Activated T-cell treated with anti-CD3 and anti-CD28 coated beads, Interleukin-2, amount 50 U/mL, for 24 hours (primary cell): ENCODE results near the gene AGRN.
"Not testable (repeated sequence)": the region's sequence is repeated elsewhere in the genome, so short reads cannot be mapped to it uniquely, and the experiment has no call there.

Experiments
- DNase-seq: peaks from one replicate; pipeline ENCODE4 v3.0.0-alpha.2; 2020
- H3K27ac Mint-ChIP-seq: 2 replicates; pipeline ENCODE4 v1.8.0; 2020; ENCODE audit warnings: mild to moderate bottlenecking, mixed read lengths
- H3K27me3 Mint-ChIP-seq: 2 replicates; pipeline ENCODE4 v1.8.0; 2020; ENCODE audit warnings: mixed read lengths
- H3K36me3 Mint-ChIP-seq: 2 replicates; pipeline ENCODE4 v1.8.0; 2020; ENCODE audit warnings: low read depth, mixed read lengths
- H3K4me1 Mint-ChIP-seq: 2 replicates; pipeline ENCODE4 v1.8.0; 2020; ENCODE audit warnings: low read depth, mixed read lengths
- H3K4me3 Mint-ChIP-seq: 2 replicates; pipeline ENCODE4 v1.8.0; 2020; ENCODE audit warnings: mild to moderate bottlenecking, moderate library complexity, mixed read lengths
- H3K9me3 Mint-ChIP-seq: 2 replicates; pipeline ENCODE4 v1.8.0; 2020; ENCODE audit warnings: mixed read lengths

AGRN gene

GRCh38 chr1:1020000-1020404 is at the start of gene AGRN:
AGRN (plus strand) TSS chr1:1020120; CDS start chr1:1020173, 53 bp downstream.
- no peaks in the 10 kb centered on the region for H3K36me3 Mint-ChIP-seq
- H3K27me3 Mint-ChIP-seq, result peaks cover 11% of the 10 kb centered on the region
- no peak within 1 kb of the TSS for H3K27ac Mint-ChIP-seq
- peak within 1 kb of the TSS; percentile 73 for H3K4me3 Mint-ChIP-seq
- H3K4me1 Mint-ChIP-seq, result peaks cover 9% of the 10 kb centered on the region
- peak; percentile 72 for DNase-seq
- no peaks in the 10 kb centered on the region for H3K9me3 Mint-ChIP-seq

GRCh38 chr1:970242-970972 is 49.5 kb upstream of the AGRN start:
- peaks cover 5% of the 10 kb centered on the region for H3K36me3 Mint-ChIP-seq
- DNase-seq, result no peak
- peaks cover 3% of the 10 kb centered on the region for H3K9me3 Mint-ChIP-seq
- peaks cover 32% of the 10 kb centered on the region for H3K27me3 Mint-ChIP-seq
- no peak overlapping the region for H3K27ac Mint-ChIP-seq
- no peak overlapping the region for H3K4me3 Mint-ChIP-seq
- H3K4me1 Mint-ChIP-seq, result peaks cover 14% of the 10 kb centered on the region

DNA sequence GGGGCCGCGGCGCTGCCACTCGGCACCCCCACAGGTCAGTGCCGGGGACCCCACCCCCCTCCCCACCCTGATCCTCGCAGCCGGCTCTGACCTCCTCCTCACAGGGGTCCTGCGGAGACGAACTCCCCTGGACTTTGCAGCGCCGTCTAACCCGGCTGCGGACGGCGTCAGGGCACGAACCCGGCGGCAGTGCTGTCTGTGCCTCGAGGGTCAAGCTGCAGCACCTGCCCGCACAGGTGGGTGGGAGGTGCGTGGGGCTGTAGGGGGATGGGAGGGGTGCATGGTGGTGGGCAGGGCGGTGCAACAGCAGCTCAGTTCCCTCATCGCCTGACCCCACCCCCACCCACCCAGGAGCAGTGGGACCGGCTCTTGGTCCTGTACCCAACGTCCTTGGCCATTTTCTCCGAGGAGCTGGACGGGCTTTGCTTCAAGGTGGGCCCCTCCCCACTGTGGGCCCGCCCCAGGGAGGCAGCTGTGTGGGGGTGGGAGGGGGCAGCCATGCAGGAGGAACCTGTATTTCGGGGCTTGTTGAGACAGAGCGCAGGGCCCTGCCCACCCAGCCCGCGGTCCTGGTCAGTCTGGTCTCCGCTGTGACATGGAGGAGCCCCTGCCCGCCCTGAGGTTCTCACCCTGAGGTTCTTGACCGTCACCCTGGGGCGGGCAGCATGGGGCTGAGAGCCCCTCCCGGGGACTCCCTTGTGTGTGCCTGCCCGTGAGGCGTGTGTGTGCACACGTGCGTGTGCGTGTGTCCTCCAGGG is 48.8 kb upstream of the AGRN start:
- H3K27ac Mint-ChIP-seq, result no peak overlapping the region
- peaks cover 37% of the 10 kb centered on the region for H3K27me3 Mint-ChIP-seq
- no peaks in the 10 kb centered on the region for H3K36me3 Mint-ChIP-seq
- H3K4me1 Mint-ChIP-seq, result peaks cover 9% of the 10 kb centered on the region
- H3K9me3 Mint-ChIP-seq, result peaks cover 3% of the 10 kb centered on the region
- no peak overlapping the region for H3K4me3 Mint-ChIP-seq
- no peak for DNase-seq

DNA sequence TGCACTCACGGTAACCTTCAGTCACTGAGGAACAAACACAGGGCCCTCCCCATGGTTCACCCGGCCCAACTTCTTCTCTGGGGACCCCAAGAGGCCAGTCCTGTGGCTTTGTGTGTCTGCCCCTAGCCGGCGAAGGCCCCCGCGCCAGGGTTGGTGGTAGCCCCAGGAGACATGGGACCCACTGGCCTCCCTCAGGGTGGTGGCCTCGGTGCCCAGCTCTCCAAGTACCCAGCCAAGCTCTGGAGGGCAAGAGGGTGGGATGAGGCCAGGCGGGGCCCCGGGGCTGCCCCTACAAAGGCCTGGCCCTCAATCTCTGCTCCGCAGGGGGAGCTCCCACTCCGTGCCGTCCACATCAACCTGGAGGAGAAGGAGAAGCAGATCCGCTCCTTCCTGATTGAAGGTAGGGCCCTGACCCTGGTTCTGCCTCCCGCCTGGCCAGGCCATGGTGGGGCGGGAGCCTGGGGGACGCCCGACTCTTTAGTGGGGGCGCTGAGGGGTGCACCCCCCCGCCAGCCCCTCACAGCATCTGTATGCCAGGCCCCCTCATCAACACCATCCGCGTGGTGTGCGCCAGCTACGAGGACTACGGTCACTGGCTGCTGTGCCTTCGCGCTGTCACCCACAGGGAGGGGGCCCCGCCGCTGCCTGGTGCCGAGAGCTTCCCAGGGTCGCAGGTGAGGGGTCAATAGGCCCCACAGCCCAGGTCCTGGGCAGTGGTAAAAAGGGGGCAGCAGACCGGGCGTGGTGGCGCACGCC is 48.0 kb upstream of the AGRN start:
- peaks cover 3% of the 10 kb centered on the region for H3K9me3 Mint-ChIP-seq
- H3K4me3 Mint-ChIP-seq, result no peak overlapping the region
- peaks cover 37% of the 10 kb centered on the region for H3K27me3 Mint-ChIP-seq

GRCh38 chr1:972726-973458 is 47.0 kb upstream of the AGRN start:
- H3K27ac Mint-ChIP-seq, result no peak overlapping the region
- H3K4me3 Mint-ChIP-seq, result no peak overlapping the region
- H3K36me3 Mint-ChIP-seq, result no peaks in the 10 kb centered on the region
- H3K4me1 Mint-ChIP-seq, result peaks cover 2% of the 10 kb centered on the region
- H3K9me3 Mint-ChIP-seq, result peaks cover 3% of the 10 kb centered on the region
- H3K27me3 Mint-ChIP-seq, result peaks cover 37% of the 10 kb centered on the region
- DNase-seq, result no peak

More for the DNA sequence above, 48.0 kb upstream of the AGRN start:
- no peak for DNase-seq
- no peak overlapping the region for H3K27ac Mint-ChIP-seq
- H3K36me3 Mint-ChIP-seq, result no peaks in the 10 kb centered on the region
- peaks cover 6% of the 10 kb centered on the region for H3K4me1 Mint-ChIP-seq

GRCh38 chr1:973459-974292 is 46.2 kb upstream of the AGRN start:
- H3K27me3 Mint-ChIP-seq, result peaks cover 36% of the 10 kb centered on the region
- H3K4me1 Mint-ChIP-seq, result peaks cover 5% of the 10 kb centered on the region
- peaks cover 3% of the 10 kb centered on the region for H3K9me3 Mint-ChIP-seq
- DNase-seq, result no peak
- no peak overlapping the region for H3K4me3 Mint-ChIP-seq
- H3K36me3 Mint-ChIP-seq, result no peaks in the 10 kb centered on the region
- no peak overlapping the region for H3K27ac Mint-ChIP-seq

- Mint-ChIP-seq H3K4me3 (no peak overlapping the region), H3K9me3 (peaks cover 3% of the 10 kb centered on the region), H3K27ac (no peak overlapping the region), H3K36me3 (no peaks in the 10 kb centered on the region), H3K27me3 (peaks cover 31% of the 10 kb centered on the region), H3K4me1 (peaks cover 5% of the 10 kb centered on the region)
- no peak for DNase-seq
Measured at GRCh38 chr1:974293-974640, 45.7 kb upstream of the AGRN start.

- no peaks in the 10 kb centered on the region for H3K36me3 Mint-ChIP-seq
- H3K4me3 Mint-ChIP-seq, result no peak overlapping the region
- no peak for DNase-seq
- H3K9me3 Mint-ChIP-seq, result no peaks in the 10 kb centered on the region
- H3K27ac Mint-ChIP-seq, result no peak overlapping the region
- peaks cover 25% of the 10 kb centered on the region for H3K27me3 Mint-ChIP-seq
- H3K4me1 Mint-ChIP-seq, result peaks cover 5% of the 10 kb centered on the region
Measured at GRCh38 chr1:974687-975328, 45.1 kb upstream of the AGRN start.

DNA sequence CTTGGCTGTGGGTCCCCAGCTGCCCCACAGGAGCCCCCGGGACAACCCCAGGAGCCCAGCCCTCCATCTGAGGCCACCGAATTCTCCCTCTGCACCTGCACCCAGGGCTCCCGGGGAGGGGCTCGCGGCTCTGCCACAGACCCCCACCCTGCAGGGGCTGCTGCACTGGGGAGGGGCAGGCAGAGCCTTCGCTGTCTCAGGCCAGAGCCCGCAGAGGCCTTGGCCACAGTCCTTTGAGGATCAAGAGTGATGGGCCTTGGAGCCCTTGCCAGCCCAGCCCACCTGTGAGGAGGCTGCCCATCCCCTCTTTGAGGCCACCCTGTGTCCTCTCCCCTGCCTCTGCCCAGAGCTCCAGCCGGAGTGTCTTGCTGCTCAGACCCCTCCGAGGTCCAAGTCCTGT is 44.6 kb upstream of the AGRN start:
- Mint-ChIP-seq H3K4me1 (peaks cover 5% of the 10 kb centered on the region), H3K27me3 (peaks cover 25% of the 10 kb centered on the region), H3K9me3 (no peaks in the 10 kb centered on the region), H3K4me3 (no peak overlapping the region), H3K27ac (no peak overlapping the region), H3K36me3 (no peaks in the 10 kb centered on the region)
- no peak for DNase-seq

GRCh38 chr1:975896-976683 is 43.8 kb upstream of the AGRN start:
- Mint-ChIP-seq H3K36me3 (no peaks in the 10 kb centered on the region), H3K4me3 (no peak overlapping the region), H3K4me1 (peaks cover 5% of the 10 kb centered on the region), H3K27ac (no peak overlapping the region), H3K27me3 (peaks cover 27% of the 10 kb centered on the region), H3K9me3 (no peaks in the 10 kb centered on the region)
- DNase-seq, result peak; percentile 80

GRCh38 chr1:976791-977190 is 43.1 kb upstream of the AGRN start:
- not testable (repeated sequence) for H3K9me3 Mint-ChIP-seq, DNase-seq, H3K4me1 Mint-ChIP-seq, H3K4me3 Mint-ChIP-seq, H3K36me3 Mint-ChIP-seq, H3K27ac Mint-ChIP-seq
- H3K27me3 Mint-ChIP-seq, result peaks cover 25% of the 10 kb centered on the region

DNA sequence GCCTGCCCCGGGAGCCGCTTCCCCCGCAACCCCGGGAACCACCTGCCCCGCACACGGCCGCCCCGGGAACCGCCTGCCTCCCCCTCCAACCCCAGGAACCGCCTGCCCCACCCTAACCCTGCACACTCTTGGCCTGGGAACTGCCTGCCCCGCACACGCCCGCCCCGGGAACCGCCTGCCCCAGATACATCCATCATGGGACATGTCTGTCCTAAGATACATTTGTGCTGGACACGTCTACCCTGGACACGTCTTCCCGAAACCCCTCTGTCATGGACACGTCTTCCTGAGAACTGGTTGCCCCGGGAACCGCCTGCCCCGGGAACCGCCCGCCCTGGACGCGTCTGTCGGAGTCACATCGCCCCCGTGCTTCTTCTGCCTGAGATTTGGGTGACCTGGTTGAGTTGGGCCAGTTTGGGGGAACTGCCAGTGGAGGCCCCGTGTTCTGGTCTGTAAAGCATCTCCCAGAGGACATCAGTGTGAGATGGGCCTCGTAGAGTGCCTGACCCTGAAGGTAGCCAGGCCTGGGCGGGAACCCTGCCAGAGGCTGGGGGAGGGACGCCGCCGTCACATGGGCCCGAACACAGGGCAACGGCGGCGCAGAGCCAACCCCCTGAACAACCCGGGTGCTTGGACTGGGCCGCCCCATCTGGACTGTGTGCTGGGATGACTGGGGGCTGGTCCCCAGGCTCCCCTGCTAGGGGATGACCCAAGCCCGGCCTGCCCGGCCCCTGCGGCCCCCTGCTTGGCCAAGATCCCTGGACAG is 41.7 kb upstream of the AGRN start:
- DNase-seq, result no peak
- H3K27ac Mint-ChIP-seq, result no peak overlapping the region
- H3K27me3 Mint-ChIP-seq, result peaks cover 36% of the 10 kb centered on the region
- H3K4me1 Mint-ChIP-seq, result peaks cover 5% of the 10 kb centered on the region
- no peak overlapping the region for H3K4me3 Mint-ChIP-seq
- H3K9me3 Mint-ChIP-seq, result no peaks in the 10 kb centered on the region
- H3K36me3 Mint-ChIP-seq, result no peaks in the 10 kb centered on the region
